A204.1 (cell line): ENCODE measurements around the gene TMEM41B.
"Not testable (repeated sequence)": the region's sequence is repeated elsewhere in the genome, so short reads cannot be mapped to it uniquely, and the experiment has no call there.

Experiments
- FAIRE-seq: peaks from 2 replicates; lab custom pipeline; 2012; peaks lifted over from hg19 to GRCh38; lab: Jason Lieb, UNC

Gene TMEM41B

GRCh38 chr11:9259981-9260837 is 54.2 kb downstream of the TMEM41B start:
- FAIRE-seq, result no peak

GRCh38 chr11:9258279-9258678 is 56.1 kb downstream of the TMEM41B start:
- FAIRE-seq, result not testable (repeated sequence)

GRCh38 chr11:9254416-9254815 is 60.0 kb downstream of the TMEM41B start:
- no peak for FAIRE-seq

- no peak for FAIRE-seq
These were observed 61.3 kb downstream of the TMEM41B start for GRCh38 chr11:9253086-9253485.

- FAIRE-seq, result no peak
These were observed 63.1 kb downstream of the TMEM41B start for GRCh38 chr11:9251311-9251710.

GRCh38 chr11:9250139-9250582 is 64.2 kb downstream of the TMEM41B start:
- no peak for FAIRE-seq

- FAIRE-seq, result no peak
These were observed 65.1 kb downstream of the TMEM41B start for GRCh38 chr11:9249252-9249651.

GRCh38 chr11:9247863-9248262 is 66.5 kb downstream of the TMEM41B start:
- FAIRE-seq, result no peak

- FAIRE-seq, result not testable (repeated sequence)
These were observed 78.2 kb downstream of the TMEM41B start for GRCh38 chr11:9236242-9236641.

- FAIRE-seq, result no peak
These were observed 81.9 kb downstream of the TMEM41B start for GRCh38 chr11:9232482-9232881.

- FAIRE-seq, result no peak
These were observed 82.6 kb downstream of the TMEM41B start for GRCh38 chr11:9231848-9232177.
